PC-9 (cell line): ENCODE results near the gene CEACAM1. TPM values are rescaled to one million over a fixed set of nuclear protein-coding genes. Genes with fewer than 3 reads are reported as not detected.

Experiments used
- BruUV-seq: library from RNA; stranded (reverse); fragments of 400-500 nt; replicated peaks from 2 replicates; lab custom pipeline; 2021; lab: Mats Ljungman, UMichigan
- CTCF ChIA-PET: fragments of 300-600 bp; sonication (Branson Sonifier 250); formaldehyde crosslinking; loops from one replicate; lab custom pipeline; 2022; ENCODE audit warnings: antibody characterized with exemption; lab: Charles Lee
- POLR2A ChIA-PET: fragments of 300-600 bp; sonication (Branson Sonifier 250); formaldehyde crosslinking; loops from one replicate; lab custom pipeline; 2022; ENCODE audit warnings: antibody characterized with exemption; ENCODE audit not compliant: unreplicated experiment; lab: Charles Lee
- DNase-seq, 2 experiments: peaks; one replicate each; pipeline versions ENCODE4 v3.0.0 to v3.0.0-alpha.2; 2015 to 2022; ENCODE audit warnings: mixed read lengths in 1 of 2
- H2AFZ ChIP-seq: fragments of 200-600 bp; sonication (generic); 2 replicates; pipeline ENCODE4 v1.8.1; 2017; ENCODE audit warnings: antibody characterized with exemption
- H3F3A ChIP-seq: fragments of 200-600 bp; sonication (generic); 2 replicates; pipeline ENCODE4 v1.8.1; 2017; ENCODE audit warnings: antibody characterized with exemption, mild to moderate bottlenecking, low read depth; ENCODE audit not compliant: insufficient read depth
- H3K27ac ChIP-seq: fragments of 200-600 bp; sonication (generic); 2 replicates; pipeline ENCODE4 v1.6.1; 2016; ENCODE audit warnings: mixed run types
- H3K27me3 ChIP-seq: fragments of 200-600 bp; sonication (generic); 2 replicates; pipeline ENCODE4 v1.6.1; 2016; ENCODE audit warnings: low read depth, mixed run types; ENCODE audit not compliant: insufficient read depth
- H3K36me3 ChIP-seq: fragments of 200-600 bp; sonication (generic); 2 replicates; pipeline ENCODE4 v1.6.1; 2016; ENCODE audit warnings: low read depth, mixed run types
- H3K4me1 ChIP-seq: fragments of 200-600 bp; sonication (generic); replicated peaks from 2 replicates; pipeline ENCODE4 v1.6.1; 2016; ENCODE audit warnings: mixed run types; ENCODE audit not compliant: insufficient read depth
- H3K4me2 ChIP-seq: fragments of 200-600 bp; sonication (generic); 2 replicates; pipeline ENCODE4 v1.6.1; 2017; ENCODE audit warnings: mixed run types
- H3K4me3 ChIP-seq: fragments of 200-600 bp; sonication (generic); 2 replicates; pipeline ENCODE4 v1.6.1; 2016; ENCODE audit warnings: mixed run types
- H3K79me2 ChIP-seq: fragments of 200-600 bp; sonication (generic); 2 replicates; pipeline ENCODE4 v1.6.1; 2017; ENCODE audit warnings: low read depth, mixed run types
- H3K9me2 ChIP-seq: fragments of 200-600 bp; sonication (generic); 2 replicates; pipeline ENCODE4 v1.8.1; 2017; ENCODE audit warnings: mild to moderate bottlenecking; ENCODE audit not compliant: insufficient read depth
- H3K9me3 ChIP-seq: fragments of 200-600 bp; sonication (generic); 2 replicates; pipeline ENCODE4 v1.8.1; 2016; ENCODE audit warnings: low read depth; ENCODE audit not compliant: insufficient read depth
- H4K20me1 ChIP-seq: fragments of 200-600 bp; sonication (generic); 2 replicates; pipeline ENCODE4 v1.8.1; 2017; ENCODE audit not compliant: insufficient read depth
- CTCF ChIP-seq: fragments of 200-600 bp; sonication (generic); conservative IDR thresholded peaks from 2 replicates; pipeline ENCODE4 v1.6.1; 2017; ENCODE audit warnings: mixed run types, antibody characterized with exemption, mild to moderate bottlenecking, moderate library complexity
- EZH2 ChIP-seq: fragments of 200-600 bp; sonication (generic); IDR thresholded peaks from 2 replicates; pipeline ENCODE4 v1.8.0; 2017; ENCODE audit warnings: antibody characterized with exemption, low read depth
- intact Hi-C: fragments of 100-400 bp; cut with micrococcal nuclease; formaldehyde crosslinking; loops from one replicate; pipeline ENCODE4 v1.10.0; 2022; ENCODE audit not compliant: unreplicated experiment
- total RNA-seq: library from RNA; stranded (reverse); gene quantifications from 2 replicates; pipeline ENCODE4 v1.2.3, GENCODE V29; 2021

The CEACAM1 gene
- total RNA-seq, 1 experiment from 2014 or later: 1.6 TPM

GRCh38 chr19:42497492-42498168 is 30.7 kb downstream of the CEACAM1 start:
- Histone ChIP-seq H3F3A (no peaks in the 10 kb centered on the region), H3K9me3 (no peaks in the 10 kb centered on the region), H3K79me2 (no peaks in the 10 kb centered on the region), H3K36me3 (no peaks in the 10 kb centered on the region), H4K20me1 (no peaks in the 10 kb centered on the region), H3K9me2 (no peaks in the 10 kb centered on the region), H3K27ac (no peak overlapping the region), H3K4me2 (no peak overlapping the region), H3K4me1 (no peaks in the 10 kb centered on the region), H2AFZ (no peak overlapping the region), H3K4me3 (no peak overlapping the region), H3K27me3 (no peaks in the 10 kb centered on the region)
- CTCF ChIA-PET: no interaction called here
- POLR2A ChIA-PET: no interaction called here
- TF ChIP-seq CTCF: no peak
- no peak for TF ChIP-seq EZH2
- no peak for DNase-seq
- no TSS peak for BruUV-seq
- intact Hi-C loops: no loop called here

- H4K20me1 ChIP-seq: no peaks in the 10 kb centered on the region
- H3K4me1 ChIP-seq: no peaks in the 10 kb centered on the region
- no peak overlapping the region for H2AFZ ChIP-seq
- BruUV-seq: no TSS peak
- CTCF ChIA-PET: no interaction called here
- POLR2A ChIA-PET: no interaction called here
- H3K4me2 ChIP-seq: no peak overlapping the region
- no peak overlapping the region for H3K4me3 ChIP-seq
- no peaks in the 10 kb centered on the region for H3K36me3 ChIP-seq
- no peak for DNase-seq
- H3K27me3 ChIP-seq: no peaks in the 10 kb centered on the region
- intact Hi-C loops: no loop called here
- no peaks in the 10 kb centered on the region for H3K79me2 ChIP-seq
- no peaks in the 10 kb centered on the region for H3K9me3 ChIP-seq
- no peaks in the 10 kb centered on the region for H3F3A ChIP-seq
- no peak overlapping the region for H3K27ac ChIP-seq
- TF ChIP-seq EZH2 (no peak), CTCF (no peak)
- no peaks in the 10 kb centered on the region for H3K9me2 ChIP-seq
Measured at GRCh38 chr19:42496460-42497133, 31.7 kb downstream of the CEACAM1 start.

GRCh38 chr19:42495663-42496062 is 32.6 kb downstream of the CEACAM1 start:
- CTCF ChIA-PET: no interaction called here
- no peak for DNase-seq
- H2AFZ ChIP-seq: no peak overlapping the region
- no peaks in the 10 kb centered on the region for H3F3A ChIP-seq
- no TSS peak for BruUV-seq
- POLR2A ChIA-PET: no interaction called here
- H3K4me2 ChIP-seq: no peak overlapping the region
- no peaks in the 10 kb centered on the region for H3K36me3 ChIP-seq
- no peaks in the 10 kb centered on the region for H3K9me2 ChIP-seq
- no peaks in the 10 kb centered on the region for H3K79me2 ChIP-seq
- H3K27me3 ChIP-seq: no peaks in the 10 kb centered on the region
- no peaks in the 10 kb centered on the region for H3K4me1 ChIP-seq
- H3K9me3 ChIP-seq: no peaks in the 10 kb centered on the region
- H3K27ac ChIP-seq: no peak overlapping the region
- H4K20me1 ChIP-seq: no peaks in the 10 kb centered on the region
- no peak overlapping the region for H3K4me3 ChIP-seq
- TF ChIP-seq EZH2: no peak
- no peak for TF ChIP-seq CTCF
- intact Hi-C loops: no loop called here
